SU-DHL-6 (cell line): ENCODE measurements around the gene GAREM1.

ENCODE experiments used
- H2AFZ ChIP-seq: fragments of 200-600 bp; sonication (generic); 2 replicates; pipeline ENCODE4 v1.6.1; 2014; ENCODE audit warnings: low read depth, mild to moderate bottlenecking, moderate library complexity, mixed read lengths, antibody characterized with exemption, low read length; ENCODE audit not compliant: severe bottlenecking
- H3F3A ChIP-seq: fragments of 200-600 bp; shearing (Covaris generic); 2 replicates; pipeline ENCODE4 v1.6.0; 2016; ENCODE audit warnings: antibody characterized with exemption, mild to moderate bottlenecking; ENCODE audit not compliant: insufficient read depth
- H3K27ac ChIP-seq: fragments of 200-600 bp; sonication (generic); 2 replicates; pipeline ENCODE4 v1.5.1; 2016; ENCODE audit warnings: low read depth, mild to moderate bottlenecking, low read length, moderate library complexity, mixed read lengths
- H3K27me3 ChIP-seq: fragments of 200-600 bp; sonication (generic), shearing (Covaris generic); 2 replicates; pipeline ENCODE4 v1.6.0; 2014; ENCODE audit warnings: mild to moderate bottlenecking, low read length
- H3K36me3 ChIP-seq: fragments of 200-600 bp; sonication (generic); 2 replicates; pipeline ENCODE4 v1.6.1; 2014; ENCODE audit warnings: mild to moderate bottlenecking, low read length, mixed read lengths
- H3K4me2 ChIP-seq: fragments of 300-600, 200-600 bp; shearing (Covaris generic), sonication (generic); 2 replicates; pipeline ENCODE4 v1.6.0; 2014; ENCODE audit warnings: low read length, low read depth, mild to moderate bottlenecking; ENCODE audit not compliant: poor library complexity, severe bottlenecking
- H3K4me3 ChIP-seq: fragments of 200-600 bp; sonication (generic); 2 replicates; pipeline ENCODE4 v1.5.1; 2014; ENCODE audit warnings: antibody characterized with exemption, low read length, mild to moderate bottlenecking, mixed read lengths; ENCODE audit not compliant: insufficient read depth, poor library complexity, severe bottlenecking
- H3K79me2 ChIP-seq: fragments of 200-600 bp; sonication (generic); 2 replicates; pipeline ENCODE4 v1.6.1; 2014; ENCODE audit warnings: mild to moderate bottlenecking, low read length, moderate library complexity; ENCODE audit not compliant: insufficient read depth
- H3K9ac ChIP-seq: fragments of 200-600 bp; sonication (generic); 2 replicates; pipeline ENCODE4 v1.7.0; 2014; ENCODE audit warnings: mild to moderate bottlenecking, low read length
- H3K9me2 ChIP-seq: fragments of 200-600 bp; sonication (generic); replicated peaks from 2 replicates; pipeline ENCODE4 v1.6.1; 2014; ENCODE audit warnings: low read length; ENCODE audit not compliant: insufficient read depth
- H3K9me3 ChIP-seq: fragments of 200-600 bp; sonication (generic); 2 replicates; pipeline ENCODE4 v1.6.1; 2014; ENCODE audit warnings: low read length, mixed read lengths; ENCODE audit not compliant: insufficient read depth
- H4K20me1 ChIP-seq: fragments of 200-600 bp; sonication (generic); 2 replicates; pipeline ENCODE4 v1.6.1; 2014; ENCODE audit warnings: low read depth, mild to moderate bottlenecking, antibody characterized with exemption, low read length, moderate library complexity, mixed read lengths
- CTCF ChIP-seq: fragments of 200-600 bp; sonication (generic); IDR thresholded peaks from one replicate; pipeline ENCODE4 v1.5.1; 2017; ENCODE audit warnings: antibody characterized with exemption, mild to moderate bottlenecking, low read length, moderate library complexity; ENCODE audit not compliant: insufficient read depth, poor library complexity, severe bottlenecking
- EZH2phosphoT487 ChIP-seq: fragments of 200-600 bp; sonication (generic), shearing (Covaris generic); conservative IDR thresholded peaks from 2 replicates; pipeline ENCODE4 v1.6.1; 2018; ENCODE audit warnings: mild to moderate bottlenecking, antibody characterized with exemption, low read length, moderate library complexity, mixed read lengths

Gene GAREM1

GRCh38 chr18:32443706-32444215, 26.9 kb downstream of the GAREM1 start:
- Histone ChIP-seq H3K9me2 (no peaks in the 10 kb centered on the region), H3K27ac (no peak overlapping the region), H3K9ac (no peak overlapping the region), H3K27me3 (no peaks in the 10 kb centered on the region), H3K4me2 (no peak overlapping the region), H3K9me3 (no peaks in the 10 kb centered on the region), H3F3A (no peaks in the 10 kb centered on the region), H4K20me1 (no peaks in the 10 kb centered on the region), H3K36me3 (no peaks in the 10 kb centered on the region), H3K79me2 (no peaks in the 10 kb centered on the region), H2AFZ (no peak overlapping the region), H3K4me3 (no peak overlapping the region)
- TF ChIP-seq CTCF (no peak), EZH2phosphoT487 (no peak)

DNA sequence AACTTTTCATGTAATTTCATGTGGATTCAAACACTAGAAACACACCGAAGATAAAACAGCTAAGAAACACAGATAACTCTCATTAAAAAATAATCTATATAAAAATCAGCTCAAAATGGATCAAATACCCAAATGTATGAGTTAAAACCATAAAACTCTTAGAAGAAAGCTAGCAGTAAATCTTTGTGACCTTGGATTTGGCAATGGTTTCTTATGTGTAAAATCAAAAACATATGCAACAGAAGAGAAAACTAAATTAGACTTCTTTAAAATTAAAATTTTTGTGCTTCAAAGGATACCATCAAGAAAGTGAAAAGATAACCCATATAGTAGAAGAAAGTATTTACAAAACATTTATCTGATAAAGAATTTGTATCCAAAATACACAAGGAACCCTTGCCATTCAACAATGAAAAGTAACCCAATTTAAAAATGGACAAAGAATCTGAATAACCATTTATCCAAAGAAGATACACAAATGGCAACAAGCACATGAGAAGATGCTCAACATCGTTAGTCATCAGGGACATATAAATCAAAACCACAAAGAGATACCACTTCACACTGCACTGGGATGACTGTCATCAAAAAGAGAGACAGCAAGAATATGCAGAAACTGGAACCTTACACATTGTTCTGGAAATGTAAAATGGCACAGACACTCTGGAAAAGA, 27.5 kb downstream of the GAREM1 start:
- Histone ChIP-seq H2AFZ (no peak overlapping the region), H3K27me3 (no peaks in the 10 kb centered on the region), H3K36me3 (no peaks in the 10 kb centered on the region), H3K4me2 (no peak overlapping the region), H3K9ac (no peak overlapping the region), H3K9me2 (no peaks in the 10 kb centered on the region), H3K9me3 (no peaks in the 10 kb centered on the region), H3K79me2 (no peaks in the 10 kb centered on the region), H3K27ac (no peak overlapping the region), H4K20me1 (no peaks in the 10 kb centered on the region), H3F3A (no peaks in the 10 kb centered on the region), H3K4me3 (no peak overlapping the region)
- TF ChIP-seq EZH2phosphoT487 = no peak
- TF ChIP-seq CTCF = no peak

DNA sequence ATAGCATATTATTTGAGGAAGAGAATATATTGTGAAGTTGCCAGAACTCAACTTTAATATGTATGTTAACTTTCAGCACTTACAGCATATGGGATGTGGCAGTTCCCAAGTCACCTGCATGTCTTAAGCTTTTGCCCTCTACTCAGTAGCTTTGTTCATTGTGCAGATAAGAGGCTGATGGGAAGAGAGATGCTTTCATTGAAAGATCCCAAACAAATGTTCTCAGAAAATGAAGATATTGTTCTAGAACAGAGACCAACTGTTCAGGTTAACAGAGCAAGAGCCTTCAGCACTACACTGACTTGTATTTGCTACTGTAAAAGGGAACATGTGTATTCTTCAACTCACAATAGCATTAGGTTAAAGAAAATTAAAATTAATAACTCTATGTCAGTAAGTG, 28.1 kb downstream of the GAREM1 start:
- no peaks in the 10 kb centered on the region for H3K36me3 ChIP-seq
- H3K27ac ChIP-seq = no peak overlapping the region
- TF ChIP-seq EZH2phosphoT487 (no peak), CTCF (no peak)
- H3K79me2 ChIP-seq = no peaks in the 10 kb centered on the region
- H2AFZ ChIP-seq = no peak overlapping the region
- no peak overlapping the region for H3K4me3 ChIP-seq
- H3K4me2 ChIP-seq = no peak overlapping the region
- no peaks in the 10 kb centered on the region for H3K9me3 ChIP-seq
- H3F3A ChIP-seq = no peaks in the 10 kb centered on the region
- H3K9me2 ChIP-seq = no peaks in the 10 kb centered on the region
- no peaks in the 10 kb centered on the region for H3K27me3 ChIP-seq
- no peaks in the 10 kb centered on the region for H4K20me1 ChIP-seq
- H3K9ac ChIP-seq = no peak overlapping the region
